ENCODE results near the gene NLRC4.

DNA sequence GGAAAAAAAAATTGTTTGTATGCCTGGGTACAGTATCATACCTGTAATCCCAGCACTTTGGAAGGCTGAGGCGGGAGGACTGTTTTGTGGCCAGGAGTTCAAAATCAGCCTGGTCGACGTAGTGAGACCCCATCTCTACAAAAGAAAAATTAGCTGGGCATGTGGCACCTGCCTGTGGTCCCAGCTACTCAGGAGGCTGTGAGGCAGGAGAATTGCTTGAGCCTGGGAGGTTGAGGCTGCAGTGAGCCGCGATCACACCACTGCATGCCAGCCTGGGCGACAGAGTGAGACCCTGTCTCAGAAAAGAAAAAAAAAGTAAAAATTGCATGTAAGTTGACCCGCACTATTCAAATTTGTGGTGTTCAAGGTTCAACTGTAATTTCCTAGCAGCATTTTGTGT is 45.9 kb upstream of the NLRC4 start:
- TF ChIP-seq, protein P1, sequence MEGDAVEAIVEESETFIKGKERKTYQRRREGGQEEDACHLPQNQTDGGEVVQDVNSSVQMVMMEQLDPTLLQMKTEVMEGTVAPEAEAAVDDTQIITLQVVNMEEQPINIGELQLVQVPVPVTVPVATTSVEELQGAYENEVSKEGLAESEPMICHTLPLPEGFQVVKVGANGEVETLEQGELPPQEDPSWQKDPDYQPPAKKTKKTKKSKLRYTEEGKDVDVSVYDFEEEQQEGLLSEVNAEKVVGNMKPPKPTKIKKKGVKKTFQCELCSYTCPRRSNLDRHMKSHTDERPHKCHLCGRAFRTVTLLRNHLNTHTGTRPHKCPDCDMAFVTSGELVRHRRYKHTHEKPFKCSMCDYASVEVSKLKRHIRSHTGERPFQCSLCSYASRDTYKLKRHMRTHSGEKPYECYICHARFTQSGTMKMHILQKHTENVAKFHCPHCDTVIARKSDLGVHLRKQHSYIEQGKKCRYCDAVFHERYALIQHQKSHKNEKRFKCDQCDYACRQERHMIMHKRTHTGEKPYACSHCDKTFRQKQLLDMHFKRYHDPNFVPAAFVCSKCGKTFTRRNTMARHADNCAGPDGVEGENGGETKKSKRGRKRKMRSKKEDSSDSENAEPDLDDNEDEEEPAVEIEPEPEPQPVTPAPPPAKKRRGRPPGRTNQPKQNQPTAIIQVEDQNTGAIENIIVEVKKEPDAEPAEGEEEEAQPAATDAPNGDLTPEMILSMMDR (IDR thresholded peaks at IDR 0.05), result no peak
- no peak for TF ChIP-seq EP300 (IDR thresholded peaks at IDR 0.05)
- no peak for TF ChIP-seq POLR2A (IDR thresholded peaks at IDR 0.05)
- TF ChIP-seq POLR2AphosphoS5 (IDR thresholded peaks at IDR 0.05), result no peak
